ENCODE data around the gene YBX2. TPM values are rescaled to one million over a fixed set of nuclear protein-coding genes. Genes with fewer than 3 reads are reported as not detected.
A peak's percentile ranks its signal among the peaks of the same experiment; 100 is the strongest.

Gene YBX2
- total RNA-seq, 1 experiment from 2014 or later: 24.0 TPM

GRCh38 chr17:7324438-7324779 lies 30.0 kb upstream of the YBX2 start:
- Histone ChIP-seq H3K56ac (ENCODE audit: insufficient read length, low read depth, low read length) (no peak overlapping the region), H3K9me3 (ENCODE audit: control insufficient read depth, low read depth, low read length) (no peaks in the 10 kb centered on the region), H2BK120ac (ENCODE audit: low read depth, low read length, poor library complexity, severe bottlenecking) (no peak overlapping the region), H3K4ac (ENCODE audit: low read depth, low read length) (no peak overlapping the region), H2BK20ac (ENCODE audit: low read depth, low read length, poor library complexity, severe bottlenecking) (no peak overlapping the region), H3K27ac (ENCODE audit: insufficient read length, low read depth, low read length) (no peak overlapping the region), H2AK5ac (ENCODE audit: insufficient read length, low read length) (no peak overlapping the region), H3K79me1 (ENCODE audit: insufficient read depth, low read depth, low read length, poor library complexity, severe bottlenecking) (no peaks in the 10 kb centered on the region), H3K9ac (ENCODE audit: extremely low read depth, insufficient read length, low read length) (no peak overlapping the region), H4K5ac (ENCODE audit: insufficient read length, low read depth, low read length) (no peak overlapping the region), H4K91ac (ENCODE audit: insufficient read length, low read depth, low read length) (no peak overlapping the region), H3K4me2 (ENCODE audit: insufficient read depth, insufficient read length, low read length) (no peak overlapping the region), H3K14ac (ENCODE audit: insufficient read depth, low read length) (no peak overlapping the region), H3K23ac (ENCODE audit: insufficient read length, low read depth, low read length) (no peak overlapping the region), H3K18ac (ENCODE audit: insufficient read length, low read depth, low read length) (no peak overlapping the region), H2BK5ac (ENCODE audit: insufficient read length, low read length) (no peak overlapping the region), H3K4me1 (ENCODE audit: insufficient read depth, low read length) (no peaks in the 10 kb centered on the region), H4K8ac (replicated peaks; ENCODE audit: insufficient read length, low read depth, low read length) (no peak overlapping the region), H2AFZ (ENCODE audit: low read length) (no peak overlapping the region), H2BK15ac (ENCODE audit: low read depth, low read length) (no peak overlapping the region), H3K27me3 (ENCODE audit: insufficient read depth, low read length) (no peaks in the 10 kb centered on the region), H3K23me2 (ENCODE audit: insufficient read length, low read depth, low read length, poor library complexity, severe bottlenecking) (peaks cover 6% of the 10 kb centered on the region), H2BK12ac (ENCODE audit: insufficient read length, low read depth, low read length) (no peak overlapping the region), H4K20me1 (ENCODE audit: control insufficient read depth, insufficient read depth, insufficient read length) (no peaks in the 10 kb centered on the region), H3K79me2 (ENCODE audit: insufficient read depth, low read length) (peaks cover 2% of the 10 kb centered on the region; the same call in 1 of the 2 replicates), H3T11ph (ENCODE audit: low read length) (no peak overlapping the region)
- no peaks in the 10 kb centered on the region for H3K9me3 Mint-ChIP-seq
- peaks cover 36 to 68% (median 66%) of the 10 kb centered on the region in 3 experiments; a peak in 6 of 7 replicates for H3K36me3 Mint-ChIP-seq (ENCODE audit: insufficient read depth in 1 of 3, low read depth in 3 of 3)
- H3K4me3 Mint-ChIP-seq: peak overlapping the region in 1 of 2 experiments; percentile 48; a peak in 2 of 5 replicates
- peak overlapping the region in 1 of 3 experiments; percentile 70; a peak in 1 of 7 replicates for H3K27ac Mint-ChIP-seq
- no peak; the same call in 2 of the 3 replicates for TF ChIP-seq CTCF (conservative IDR thresholded peaks at IDR 0.05)
- H3K4me1 Mint-ChIP-seq: peaks cover 11% of the 10 kb centered on the region in 2 experiments
- no peaks in the 10 kb centered on the region for H3K27me3 Mint-ChIP-seq (ENCODE audit: low read depth)
- no peak for DNase-seq
- no CpG with 5 or more reads among the region's 3 CpGs for WGBS (ENCODE audit: extremely low coverage, insufficient read length, low lambda C conversion rate)

Measured in H9 (cell line).